Medulla oblongata (tissue), 1 donor: ENCODE results near the gene A2M.

Experiments
- DNase-seq: peaks from one replicate; pipeline ENCODE4 v3.0.0-alpha.2; 2015; ENCODE audit errors: extremely low spot score

The A2M gene

DNA sequence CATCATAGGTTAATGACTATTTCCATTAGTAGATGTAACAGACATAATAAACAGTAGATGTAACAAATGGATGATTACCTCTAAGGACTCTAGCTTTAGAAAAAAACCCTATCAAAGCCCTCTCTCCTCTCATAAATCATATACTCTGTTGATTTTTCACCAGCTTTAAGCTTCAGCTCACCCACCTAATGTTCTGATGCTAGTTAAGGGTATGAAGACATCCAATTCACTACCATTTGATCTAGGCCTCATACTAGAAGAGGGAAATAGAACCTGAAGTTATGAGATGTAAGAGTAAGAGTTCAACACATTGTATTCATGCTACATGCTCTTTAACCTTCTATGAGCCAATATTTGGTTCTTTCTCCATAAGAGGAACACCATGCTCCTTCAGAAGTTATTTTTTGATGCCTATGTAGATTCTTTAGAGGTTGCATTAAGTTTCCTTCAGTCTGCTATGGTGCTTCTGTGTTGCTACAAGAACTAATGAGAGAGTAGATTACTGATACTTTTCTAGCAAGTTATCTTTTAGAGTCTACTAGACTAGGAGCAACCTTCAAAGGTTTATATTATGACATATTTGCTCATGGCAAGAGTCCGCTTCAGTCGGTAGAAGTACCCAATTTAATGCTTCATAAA, 16.0 kb downstream of the A2M start:
- DNase-seq, result no peak

DNA sequence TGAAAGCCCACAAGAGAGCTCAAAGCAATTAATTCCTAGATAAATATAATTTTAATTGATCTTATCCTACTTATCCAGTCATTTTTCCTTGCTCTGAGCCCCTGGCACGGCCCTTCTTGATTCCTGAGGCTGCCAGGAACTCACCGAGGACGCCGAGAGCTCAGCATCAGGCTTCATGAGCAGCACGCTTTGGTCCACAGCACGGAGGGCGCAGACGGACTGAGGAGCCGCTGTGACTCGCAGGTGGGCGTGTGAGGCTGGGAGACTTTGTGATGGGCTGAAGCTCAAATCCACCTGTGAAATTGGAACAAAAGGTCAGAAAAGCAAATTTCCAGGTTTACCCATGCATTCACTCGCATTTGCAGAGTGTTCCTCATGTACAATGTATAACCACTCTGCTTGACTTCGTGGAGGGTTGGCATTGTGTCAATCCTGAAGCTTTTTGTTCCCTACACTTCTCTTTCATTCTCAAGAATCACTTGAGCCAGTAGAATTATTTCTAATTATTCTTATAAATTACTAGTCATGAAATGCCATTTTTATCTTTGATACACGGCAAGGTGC, 17.2 kb downstream of the A2M start:
- no peak for DNase-seq

DNA sequence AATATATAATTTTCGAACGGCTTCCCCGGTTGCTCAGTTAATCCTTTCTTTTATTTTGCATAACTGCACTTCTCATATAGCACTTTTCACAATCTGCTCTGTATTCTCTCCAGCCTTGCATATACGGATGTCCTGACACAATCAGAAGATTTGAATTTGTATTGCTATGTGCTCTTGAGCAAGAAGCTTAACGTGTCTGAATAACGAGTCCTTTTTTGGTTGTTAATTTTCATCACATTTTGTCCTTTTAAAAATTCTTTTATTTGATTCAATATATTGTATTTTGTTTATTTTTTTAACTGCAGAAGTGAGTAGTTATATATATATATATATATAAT, 17.6 kb downstream of the A2M start:
- DNase-seq, result no peak

DNA sequence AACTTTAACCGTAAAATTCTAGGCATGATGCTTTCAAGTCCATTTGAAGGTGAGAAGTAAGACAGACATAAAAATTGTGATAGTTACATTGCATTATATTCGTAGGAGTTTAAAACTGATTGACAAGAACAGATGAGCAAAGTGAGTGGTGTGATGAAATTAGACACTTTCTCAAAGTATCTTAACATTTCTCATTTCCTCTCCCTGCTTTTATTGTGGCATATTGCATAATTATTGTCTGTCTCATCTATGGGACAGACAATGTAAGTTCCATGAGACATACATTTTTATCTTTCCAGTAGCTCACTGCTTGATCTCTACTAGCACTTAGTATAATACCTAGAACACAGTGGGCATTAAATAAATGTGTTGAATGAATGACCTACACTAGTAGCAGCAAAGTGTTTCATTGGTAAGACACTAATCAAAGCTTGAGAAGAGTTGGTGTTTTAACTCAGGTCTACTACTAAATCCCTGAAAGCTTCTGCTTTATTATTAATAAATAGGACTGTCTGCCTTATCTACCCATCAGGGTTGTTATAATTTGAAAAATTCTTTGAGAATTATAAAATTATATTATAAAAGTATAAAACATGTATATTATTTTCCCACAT, 19.0 kb downstream of the A2M start:
- DNase-seq, result no peak

DNA sequence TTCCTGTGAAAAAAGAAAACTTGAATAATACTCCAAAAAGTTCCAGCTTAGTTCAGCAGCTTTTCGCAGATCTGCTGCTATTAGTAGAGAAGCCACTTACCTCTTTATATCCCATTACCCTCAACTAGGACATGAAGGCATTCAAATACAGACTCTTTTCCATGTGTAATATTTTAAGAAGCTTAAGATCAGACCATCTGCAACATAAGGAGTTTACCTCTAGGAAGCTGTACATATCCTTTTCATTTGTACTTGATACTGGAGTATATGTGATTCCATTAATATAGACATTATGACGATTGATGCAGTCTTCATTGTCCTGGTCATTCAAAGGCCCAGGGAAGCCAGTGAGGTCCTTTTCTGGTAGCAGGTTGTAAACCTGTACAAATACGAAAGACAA, 20.4 kb downstream of the A2M start:
- no peak for DNase-seq

DNA sequence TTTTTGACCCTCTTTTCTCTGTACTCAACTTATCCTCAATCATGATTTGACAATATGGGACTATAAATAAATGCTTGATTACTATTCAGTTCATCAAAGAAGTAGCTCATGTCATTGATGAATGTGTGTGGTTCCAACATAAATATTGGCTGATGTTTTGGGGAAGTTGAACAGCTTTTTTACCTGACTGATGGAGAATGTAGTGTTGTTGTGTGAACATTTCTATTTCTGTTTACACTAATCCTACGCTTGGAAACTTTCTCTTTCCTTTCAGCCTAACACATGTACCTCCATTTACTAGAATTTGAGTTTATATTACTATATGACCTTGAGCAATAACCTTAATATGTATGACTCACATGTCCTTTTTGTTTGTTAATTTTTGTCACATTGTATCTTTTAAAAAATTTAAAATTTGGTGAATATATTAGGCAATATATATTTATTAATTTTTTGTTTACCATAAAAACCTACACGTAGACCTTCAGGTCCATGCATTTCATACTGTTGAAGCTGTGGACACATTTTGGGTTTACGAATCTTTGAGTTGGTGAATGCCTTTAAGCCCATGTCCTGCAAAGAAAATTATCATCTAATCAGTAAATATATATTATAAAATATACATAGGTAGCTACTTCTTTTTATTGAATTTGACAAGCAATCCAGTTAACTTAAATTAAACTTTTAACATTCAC, 21.1 kb downstream of the A2M start:
- no peak for DNase-seq

DNA sequence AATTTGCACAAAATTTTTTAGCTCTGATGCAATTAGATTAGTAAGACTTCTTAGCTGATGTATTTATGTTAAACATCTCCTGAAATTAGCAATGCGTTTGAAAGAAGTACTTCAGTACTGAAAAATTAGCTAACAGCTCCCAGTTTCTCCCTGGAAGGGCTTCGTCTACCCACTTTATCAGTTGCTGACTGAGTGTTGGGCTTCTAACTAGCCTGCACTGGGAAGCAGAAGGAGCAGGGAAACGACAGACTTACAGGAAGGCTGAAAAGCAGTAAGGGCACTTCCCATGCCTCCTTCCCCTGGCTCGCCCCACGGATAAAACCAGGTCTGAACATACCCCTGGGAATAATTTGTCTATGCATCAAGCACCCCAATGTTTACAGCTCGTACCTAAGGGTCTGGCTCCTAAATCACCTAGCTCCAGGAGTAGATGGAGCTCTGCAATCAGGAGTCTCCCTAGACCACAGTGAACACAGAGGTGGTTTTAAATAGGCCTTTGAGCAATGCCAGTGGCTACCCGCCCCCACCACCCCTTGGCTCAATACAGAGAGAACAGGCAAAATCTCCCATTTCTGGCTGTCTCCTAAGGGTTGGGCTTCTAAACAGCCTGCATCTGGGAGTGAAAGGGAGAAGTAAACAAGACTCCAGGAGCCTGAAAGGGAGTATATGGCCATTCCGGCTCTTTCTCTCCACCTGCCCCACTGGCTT, 23.7 kb downstream of the A2M start:
- no peak for DNase-seq

DNA sequence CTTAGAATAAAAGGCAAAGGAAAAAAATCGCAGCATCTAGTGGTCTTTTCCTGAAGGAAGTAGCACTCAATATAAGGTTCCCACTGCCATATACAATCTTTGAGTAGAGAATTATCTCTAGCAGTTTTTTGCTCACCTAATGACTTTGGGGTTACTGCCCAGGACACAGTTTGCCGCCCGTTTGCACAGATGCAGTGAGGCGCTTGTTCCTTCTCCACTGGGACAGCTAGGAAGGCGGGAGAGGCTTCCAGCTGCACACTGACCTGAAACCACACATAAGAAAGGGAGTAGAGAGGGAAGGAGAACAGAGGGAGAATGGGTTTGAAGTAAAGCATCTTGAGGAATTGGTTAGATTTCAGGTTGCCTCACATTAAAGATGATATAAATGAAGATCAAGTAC, 25.5 kb downstream of the A2M start:
- DNase-seq, result no peak

DNA sequence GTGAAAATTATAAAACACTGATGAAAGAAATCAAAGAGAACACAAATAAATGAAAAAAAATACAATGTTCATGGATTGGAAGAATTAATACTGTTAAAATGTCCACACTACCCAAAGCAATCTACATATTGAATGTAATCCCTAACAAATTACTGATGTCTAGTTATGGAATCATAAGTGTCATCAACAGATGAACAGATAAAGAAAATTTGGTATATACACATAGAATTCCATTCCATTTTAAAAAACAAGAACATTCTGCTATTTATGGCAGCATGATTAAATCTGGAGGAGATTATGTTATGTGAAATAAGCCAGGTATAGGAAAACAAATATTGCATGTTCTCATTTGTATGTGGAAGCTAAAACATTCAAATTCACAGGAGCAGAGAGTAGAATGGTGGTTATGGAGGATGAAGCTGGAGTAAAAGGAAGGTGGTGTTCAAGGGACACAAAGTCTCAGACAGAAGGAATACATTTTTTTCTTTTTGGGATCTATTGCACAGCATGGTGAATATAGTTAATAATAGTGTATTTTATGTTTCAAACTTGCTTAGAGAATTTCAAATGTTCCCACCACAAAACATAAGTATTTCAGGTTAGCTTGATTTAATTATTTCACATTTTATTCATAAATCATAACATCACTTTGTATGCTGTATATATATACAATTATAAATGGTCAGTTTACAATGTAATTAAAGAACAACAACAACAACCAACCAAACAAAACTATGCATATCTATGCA, 28.5 kb downstream of the A2M start:
- DNase-seq, result no peak

DNA sequence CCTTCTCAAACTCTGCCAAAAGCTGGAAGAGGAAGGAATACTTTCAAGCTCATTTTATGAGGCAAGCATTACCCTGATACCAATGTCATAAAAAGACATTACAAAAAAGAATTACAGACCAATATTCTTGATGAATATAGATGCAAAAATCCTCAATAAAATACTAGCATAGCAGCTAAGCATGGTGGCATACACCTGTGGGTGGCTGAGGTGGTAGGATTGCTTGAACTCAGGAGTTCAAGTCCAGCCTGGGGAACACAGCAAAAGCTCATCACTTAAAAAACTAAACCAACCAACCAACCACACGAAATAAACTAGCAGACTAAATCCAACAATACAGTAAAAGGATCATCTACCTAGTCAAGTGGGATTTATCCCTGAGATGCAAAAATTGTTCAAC, 29.6 kb downstream of the A2M start:
- no peak for DNase-seq

DNA sequence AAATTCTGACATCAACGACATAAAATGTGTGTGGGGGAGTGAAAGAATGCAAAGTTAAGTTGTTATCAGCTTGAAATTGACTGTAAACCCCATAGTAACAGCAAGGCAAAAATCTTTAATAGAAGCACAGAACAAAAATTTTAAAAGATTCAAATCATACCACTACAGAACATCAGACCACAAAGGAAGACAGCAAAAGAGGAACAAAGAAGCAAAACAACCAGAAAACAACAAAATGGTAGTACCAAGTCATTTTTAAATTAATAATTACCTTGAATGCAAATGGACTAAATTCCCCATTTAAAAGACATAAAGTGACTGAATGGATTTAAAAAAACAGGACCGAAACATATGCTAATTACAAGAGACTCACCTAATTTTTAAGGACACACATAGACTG, 31.3 kb downstream of the A2M start:
- no peak for DNase-seq

DNA sequence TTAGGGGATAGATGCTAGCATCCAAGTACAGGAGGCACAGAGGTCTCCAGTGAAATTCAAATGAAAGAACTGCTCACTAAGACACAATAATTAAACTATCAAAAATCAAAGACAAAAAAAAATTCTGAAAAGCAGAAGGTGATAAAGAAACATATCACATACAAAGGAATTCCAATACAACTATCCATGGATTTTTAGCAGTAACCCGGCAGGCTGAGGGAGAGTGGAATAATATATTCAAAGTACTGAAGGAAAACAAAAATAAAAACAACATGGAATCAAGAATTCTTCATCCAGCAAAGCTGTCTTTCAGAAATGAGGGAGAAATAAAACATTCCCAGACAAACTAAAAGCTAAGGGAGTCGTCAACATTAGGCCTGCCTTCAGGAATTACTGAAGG, 31.9 kb downstream of the A2M start:
- DNase-seq, result no peak

DNA sequence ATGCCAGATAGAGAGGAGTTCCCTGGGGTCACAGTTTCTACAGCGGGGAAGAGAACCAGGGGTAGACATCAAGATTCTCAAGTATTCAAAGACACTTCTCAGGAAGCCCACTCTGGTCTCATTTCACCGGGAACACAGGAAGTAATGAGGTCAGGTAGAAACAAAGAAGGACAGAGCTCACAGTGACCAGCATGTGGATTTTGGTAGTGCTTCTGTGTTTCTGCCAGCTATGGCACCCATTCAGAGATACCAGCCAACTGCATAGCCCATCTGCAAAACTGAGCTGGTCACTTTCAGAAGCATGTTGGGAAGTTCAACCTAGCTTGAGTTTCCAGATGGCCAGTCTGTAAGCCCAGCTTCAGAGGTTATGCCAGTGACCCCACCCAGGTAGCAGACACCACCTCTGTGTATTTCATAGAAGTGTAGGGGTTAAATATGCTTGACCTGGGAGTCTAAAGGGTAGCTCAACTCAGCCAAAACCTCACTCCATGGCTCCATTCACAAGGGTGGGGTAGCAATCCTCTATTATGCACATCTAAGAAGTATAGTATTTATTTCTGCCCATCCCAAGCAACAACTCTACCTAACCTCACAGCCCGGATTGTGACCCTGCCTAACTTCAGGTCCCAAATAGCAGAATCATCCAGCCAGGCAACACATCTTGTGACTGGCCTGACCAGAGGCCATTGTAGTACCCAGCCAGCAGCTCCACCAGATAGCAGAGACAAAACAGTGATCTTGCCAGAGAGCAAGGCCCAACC, 33.9 kb downstream of the A2M start:
- no peak for DNase-seq

DNA sequence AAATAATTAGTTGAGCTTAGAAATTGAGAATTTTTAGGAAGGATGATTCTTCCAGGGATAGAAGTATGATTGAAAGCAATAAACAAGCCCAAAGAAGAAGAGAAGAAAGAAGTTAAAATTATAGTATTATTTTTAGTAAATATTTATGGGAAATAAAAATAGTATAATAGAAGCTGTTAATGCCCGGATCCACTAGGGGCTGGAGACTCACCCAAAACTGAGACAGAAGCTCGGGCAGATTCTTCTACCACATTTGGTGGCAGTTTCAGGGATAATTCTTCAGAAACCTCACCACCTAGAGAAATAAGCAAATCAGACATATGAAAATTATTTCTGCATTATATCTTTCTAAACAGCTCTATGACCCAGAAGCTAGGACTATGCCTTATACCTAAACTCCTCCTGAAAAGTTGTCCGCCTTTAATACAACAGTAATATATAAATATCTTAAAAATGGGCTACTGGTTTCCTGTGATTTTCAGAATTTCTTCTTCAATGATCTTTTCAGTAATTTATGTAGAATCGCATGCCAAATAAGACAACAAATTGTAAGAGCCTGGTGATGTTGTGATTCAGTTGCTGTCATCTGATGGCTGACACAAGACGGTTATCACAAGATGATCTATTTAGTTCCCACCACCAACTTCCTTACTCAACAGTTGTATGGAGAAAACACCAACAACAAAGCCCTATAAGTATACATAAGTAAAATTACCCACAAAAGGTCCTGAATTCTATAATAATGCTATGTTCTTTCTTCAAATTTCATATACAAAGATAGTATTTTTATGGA, 35.6 kb downstream of the A2M start:
- no peak for DNase-seq

DNA sequence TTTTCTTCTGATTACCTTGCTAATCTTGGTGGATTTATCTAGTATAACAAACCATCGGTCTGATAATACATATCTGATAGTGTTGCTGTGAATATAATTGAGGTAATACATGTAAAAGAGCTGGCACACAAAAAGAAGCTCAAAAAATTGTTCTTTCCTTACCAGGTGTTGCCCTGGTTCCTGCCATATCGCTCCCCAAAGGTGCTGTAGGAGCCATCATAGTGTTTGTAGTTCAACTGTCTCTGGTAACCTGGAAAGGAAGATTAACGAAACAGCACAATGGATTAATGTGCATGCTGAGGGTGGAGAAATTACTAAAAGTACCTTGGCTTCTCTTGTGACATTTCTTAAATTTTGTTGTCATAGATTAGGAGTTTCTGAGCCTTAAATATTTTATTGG, 36.6 kb downstream of the A2M start:
- no peak for DNase-seq

DNA sequence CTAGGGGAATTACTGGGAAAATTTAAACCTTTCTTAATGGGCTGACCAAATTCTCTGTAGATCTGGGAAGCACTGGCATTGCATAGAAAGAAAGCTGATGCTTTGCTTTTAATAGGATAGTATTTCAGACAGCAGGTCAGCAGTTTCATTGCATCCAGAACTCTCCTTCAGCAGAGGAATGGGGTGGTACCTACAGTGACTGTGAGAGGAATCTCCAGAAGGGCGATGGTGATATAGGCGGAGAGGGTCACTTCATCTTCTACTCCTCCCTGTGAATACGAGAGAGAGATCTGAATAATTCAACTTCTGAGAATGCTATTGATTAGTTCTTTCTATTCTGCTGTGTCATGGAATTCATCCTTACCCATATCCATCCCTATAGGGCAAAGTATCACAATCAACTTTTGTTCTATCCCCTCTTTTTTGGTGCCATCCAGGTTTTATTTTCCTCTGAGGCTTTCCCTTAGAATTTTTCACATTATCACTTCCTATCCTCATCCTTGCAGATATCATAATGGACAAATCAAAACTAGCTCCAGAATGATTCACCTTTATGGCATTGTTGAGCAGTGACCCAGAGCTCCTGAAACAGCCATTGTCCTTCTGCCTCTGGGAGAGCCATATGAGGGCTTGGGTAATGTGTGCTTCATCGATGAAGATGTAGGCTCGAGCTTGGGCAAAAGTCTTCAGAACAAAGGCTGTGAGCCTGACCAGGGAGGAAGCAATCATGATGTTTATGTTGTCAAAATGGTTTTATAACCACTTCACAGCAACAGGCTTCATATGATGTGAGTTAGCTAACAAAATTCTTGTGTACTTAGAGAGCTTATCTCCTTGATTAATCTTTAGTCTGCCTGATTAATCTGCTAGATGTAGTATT, 38.3 kb downstream of the A2M start:
- DNase-seq, result no peak

DNA sequence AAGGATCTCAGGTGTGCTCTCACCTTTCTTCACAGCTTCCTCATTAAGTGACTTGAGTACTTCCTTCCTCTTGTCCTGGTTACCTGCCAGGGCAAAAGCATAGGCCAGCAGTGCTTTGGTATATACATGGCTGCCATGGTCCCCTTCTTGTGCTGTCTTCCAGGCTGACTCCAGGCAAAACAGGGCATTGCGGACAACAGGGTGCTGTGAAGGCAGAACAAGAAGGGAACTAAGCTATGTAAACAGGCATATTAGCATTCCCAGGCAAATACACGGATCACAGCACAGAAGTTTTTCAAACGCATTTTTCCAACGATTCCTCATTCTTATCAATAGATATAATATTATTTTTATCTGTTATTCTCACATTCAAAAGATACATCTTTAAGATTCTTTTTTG, 39.0 kb downstream of the A2M start:
- DNase-seq, result no peak

DNA sequence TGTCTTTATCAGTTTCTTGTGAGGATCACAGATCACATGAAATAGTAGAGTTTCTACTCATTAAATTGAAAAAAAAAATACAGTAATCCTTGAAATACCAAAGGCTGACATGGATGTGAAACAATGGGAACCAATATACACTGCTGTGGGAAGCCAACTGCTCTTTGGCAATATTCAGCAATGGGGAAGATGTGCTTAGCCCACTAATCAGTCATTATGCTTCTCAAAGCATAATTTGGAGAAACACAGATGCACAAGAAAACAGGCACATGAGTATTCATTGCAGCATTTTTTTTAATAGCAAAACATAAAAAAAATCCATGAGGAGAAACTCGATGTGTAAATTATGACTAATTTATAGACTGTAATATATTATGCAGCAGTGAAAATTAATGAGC, 40.6 kb downstream of the A2M start:
- DNase-seq, result no peak

DNA sequence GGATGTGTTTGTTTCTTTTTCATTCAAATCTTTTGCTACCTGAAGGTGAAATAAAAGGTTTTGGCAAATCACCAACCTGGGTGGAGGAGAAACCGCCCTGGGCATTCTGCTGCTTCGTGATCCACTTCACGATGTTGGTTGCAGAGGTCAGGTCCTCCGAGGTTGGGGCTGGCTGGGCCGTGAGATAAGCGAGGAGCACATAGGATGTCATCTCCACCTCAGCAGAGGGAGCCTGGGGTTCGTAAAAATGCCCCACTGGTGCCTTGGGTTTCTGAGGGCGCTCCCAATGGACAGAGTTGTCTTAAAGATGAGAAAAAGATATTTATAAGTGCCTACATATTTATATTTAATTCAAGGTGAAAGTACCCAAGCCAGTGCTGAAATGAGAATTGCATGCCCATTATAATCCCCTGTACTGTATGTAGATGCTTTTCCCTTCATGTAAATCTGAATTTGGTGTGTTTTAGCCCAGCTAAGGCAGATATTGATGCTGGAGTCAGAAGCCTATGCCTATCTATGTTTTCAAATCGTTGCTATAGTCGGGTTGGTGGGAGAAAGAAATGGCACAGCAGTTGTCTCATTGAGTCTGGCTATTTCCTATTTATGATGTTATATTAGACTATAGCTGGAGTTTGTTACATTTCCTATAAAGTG, 41.1 kb downstream of the A2M start:
- no peak for DNase-seq
